Kidney epithelial cell (primary cell): ENCODE measurements around the gene METTL22. TPM values are rescaled to one million over a fixed set of nuclear protein-coding genes. Genes with fewer than 3 reads are reported as not detected.

Experiments
- DNase-seq: peaks from one replicate; pipeline ENCODE4 v3.0.0-alpha.2; 2010; ENCODE audit warnings: low read depth
- H3K27me3 ChIP-seq: 2 replicates; pipeline ENCODE4 v1.6.0; 2011; ENCODE audit warnings: low read length; ENCODE audit not compliant: control insufficient read depth, insufficient read depth
- H3K36me3 ChIP-seq: 2 replicates; pipeline ENCODE4 v1.5.1; 2011; ENCODE audit warnings: low read length; ENCODE audit not compliant: control insufficient read depth, insufficient read depth
- H3K4me3 ChIP-seq: 2 replicates; pipeline ENCODE4 v1.5.1; 2011; ENCODE audit warnings: low read depth, mild to moderate bottlenecking, control low read depth, low read length
- total RNA-seq: library from RNA; depleted of rRNA; stranded (reverse); fragments of >200 nt; gene quantifications from 2 replicates; pipeline ENCODE4 v1.2.3, GENCODE V29; 2015
- TF ChIP-seq, protein P1 (sequence below): IDR thresholded peaks from 2 replicates; pipeline ENCODE4 v1.5.1; 2011; ENCODE audit warnings: mild to moderate bottlenecking, moderate library complexity, low read length, control low read depth, inconsistent platforms; ENCODE audit not compliant: insufficient read depth, poor library complexity, severe bottlenecking

METTL22 gene
- total RNA-seq, 1 donor from 2014 or later: 24.5 TPM

GRCh38 chr16:8674413-8675022, 53.0 kb downstream of the METTL22 start, which contains the start of gene ABAT:
Gene ABAT, plus strand, starts transcription at chr16:8674617. Its CDS starts 61,123 bp downstream, at chr16:8735740.
- Histone ChIP-seq H3K36me3 (no peaks in the 10 kb centered on the region), H3K27me3 (no peaks in the 10 kb centered on the region), H3K4me3 (peak within 1 kb of the TSS; percentile 66)
- DNase-seq: no peak
- TF ChIP-seq, protein P1, sequence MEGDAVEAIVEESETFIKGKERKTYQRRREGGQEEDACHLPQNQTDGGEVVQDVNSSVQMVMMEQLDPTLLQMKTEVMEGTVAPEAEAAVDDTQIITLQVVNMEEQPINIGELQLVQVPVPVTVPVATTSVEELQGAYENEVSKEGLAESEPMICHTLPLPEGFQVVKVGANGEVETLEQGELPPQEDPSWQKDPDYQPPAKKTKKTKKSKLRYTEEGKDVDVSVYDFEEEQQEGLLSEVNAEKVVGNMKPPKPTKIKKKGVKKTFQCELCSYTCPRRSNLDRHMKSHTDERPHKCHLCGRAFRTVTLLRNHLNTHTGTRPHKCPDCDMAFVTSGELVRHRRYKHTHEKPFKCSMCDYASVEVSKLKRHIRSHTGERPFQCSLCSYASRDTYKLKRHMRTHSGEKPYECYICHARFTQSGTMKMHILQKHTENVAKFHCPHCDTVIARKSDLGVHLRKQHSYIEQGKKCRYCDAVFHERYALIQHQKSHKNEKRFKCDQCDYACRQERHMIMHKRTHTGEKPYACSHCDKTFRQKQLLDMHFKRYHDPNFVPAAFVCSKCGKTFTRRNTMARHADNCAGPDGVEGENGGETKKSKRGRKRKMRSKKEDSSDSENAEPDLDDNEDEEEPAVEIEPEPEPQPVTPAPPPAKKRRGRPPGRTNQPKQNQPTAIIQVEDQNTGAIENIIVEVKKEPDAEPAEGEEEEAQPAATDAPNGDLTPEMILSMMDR: no peak

- H3K36me3 ChIP-seq: no peaks in the 10 kb centered on the region
- H3K27me3 ChIP-seq: no peaks in the 10 kb centered on the region
- TF ChIP-seq, protein P1: no peak
- DNase-seq: no peak
- no peak overlapping the region for H3K4me3 ChIP-seq
Measured at GRCh38 chr16:8675183-8676159, 54.0 kb downstream of the METTL22 start.

GRCh38 chr16:8676160-8676547, 54.7 kb downstream of the METTL22 start:
- no peaks in the 10 kb centered on the region for H3K36me3 ChIP-seq
- TF ChIP-seq, protein P1: no peak
- H3K27me3 ChIP-seq: no peaks in the 10 kb centered on the region
- DNase-seq: no peak
- H3K4me3 ChIP-seq: no peak overlapping the region

DNA sequence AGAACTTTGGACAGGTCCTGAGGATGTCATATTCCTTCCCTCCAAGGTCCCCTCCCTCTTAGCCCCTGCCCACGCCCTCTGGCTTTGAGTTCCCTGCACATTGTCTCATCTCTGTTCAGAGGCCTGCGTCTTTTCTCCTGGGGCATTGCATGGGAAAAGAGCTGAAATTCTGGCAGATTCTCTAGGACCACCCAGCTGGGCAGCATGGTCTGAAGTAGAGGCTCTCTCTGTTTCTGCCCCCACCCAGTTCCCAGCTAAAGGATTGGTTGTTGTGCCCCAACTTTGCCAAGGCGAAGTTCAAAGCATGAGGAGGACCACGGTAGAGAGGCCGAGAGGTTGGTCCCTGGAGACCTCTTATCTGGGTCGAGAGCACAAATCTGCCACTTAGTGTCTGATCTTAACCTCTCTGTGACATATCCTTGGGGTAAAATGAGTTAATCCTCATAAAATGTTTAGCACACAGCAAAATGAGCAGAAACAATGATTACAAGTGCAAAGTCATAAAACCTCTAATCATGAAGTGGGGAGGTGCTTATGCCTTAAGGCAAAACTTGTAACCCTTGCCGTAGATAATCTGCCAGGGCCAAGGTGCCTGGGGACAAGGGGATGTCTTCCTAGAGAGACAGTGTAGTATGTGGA, 55.4 kb downstream of the METTL22 start:
- Histone ChIP-seq H3K36me3 (no peaks in the 10 kb centered on the region), H3K27me3 (no peaks in the 10 kb centered on the region), H3K4me3 (no peak overlapping the region)
- DNase-seq: no peak
- TF ChIP-seq, protein P1: no peak

DNA sequence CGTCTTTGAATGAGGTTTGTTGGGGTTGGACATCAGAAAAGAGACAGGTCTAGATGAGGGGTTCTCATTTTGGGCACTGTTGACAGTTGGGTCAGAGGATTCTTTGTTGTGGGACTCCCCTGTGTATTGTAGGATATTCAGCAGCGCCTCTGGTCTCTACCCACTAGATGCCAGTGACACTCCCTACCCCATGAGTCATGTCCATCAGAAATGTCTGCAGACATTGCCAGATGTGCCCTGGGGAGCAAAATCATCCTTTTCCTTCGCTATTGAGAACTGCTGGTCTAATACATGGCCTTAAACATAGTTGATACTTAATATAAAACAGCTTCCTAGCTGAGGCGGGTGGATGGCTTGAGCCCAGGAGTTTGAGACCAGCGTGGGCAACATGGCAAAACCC, 56.0 kb downstream of the METTL22 start:
- H3K27me3 ChIP-seq: no peaks in the 10 kb centered on the region
- DNase-seq: no peak
- TF ChIP-seq, protein P1: no peak
- H3K36me3 ChIP-seq: no peaks in the 10 kb centered on the region
- no peak overlapping the region for H3K4me3 ChIP-seq
